ENCODE measurements around the gene COL11A1.

DNA sequence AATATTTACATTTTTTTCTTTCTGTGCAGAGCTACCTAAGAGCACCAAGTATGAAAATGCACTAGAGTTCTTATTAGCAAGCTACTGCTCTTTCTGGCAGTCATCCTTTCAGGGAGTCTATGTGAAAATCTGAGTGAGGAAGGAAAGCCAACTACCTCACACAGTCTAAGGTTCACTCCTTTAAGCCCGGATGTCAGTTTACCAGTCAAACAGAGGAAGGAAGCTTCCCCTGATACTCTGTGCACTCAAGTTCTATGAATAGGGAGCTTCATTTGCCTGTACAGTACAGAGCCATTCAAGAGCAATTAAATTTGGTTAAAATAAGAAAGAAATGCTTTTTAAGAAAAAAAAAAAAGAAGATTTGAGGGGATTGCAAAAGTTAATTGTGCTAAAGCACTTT, 6.9 kb downstream of the COL11A1 start:
- TF ChIP-seq, protein P1, sequence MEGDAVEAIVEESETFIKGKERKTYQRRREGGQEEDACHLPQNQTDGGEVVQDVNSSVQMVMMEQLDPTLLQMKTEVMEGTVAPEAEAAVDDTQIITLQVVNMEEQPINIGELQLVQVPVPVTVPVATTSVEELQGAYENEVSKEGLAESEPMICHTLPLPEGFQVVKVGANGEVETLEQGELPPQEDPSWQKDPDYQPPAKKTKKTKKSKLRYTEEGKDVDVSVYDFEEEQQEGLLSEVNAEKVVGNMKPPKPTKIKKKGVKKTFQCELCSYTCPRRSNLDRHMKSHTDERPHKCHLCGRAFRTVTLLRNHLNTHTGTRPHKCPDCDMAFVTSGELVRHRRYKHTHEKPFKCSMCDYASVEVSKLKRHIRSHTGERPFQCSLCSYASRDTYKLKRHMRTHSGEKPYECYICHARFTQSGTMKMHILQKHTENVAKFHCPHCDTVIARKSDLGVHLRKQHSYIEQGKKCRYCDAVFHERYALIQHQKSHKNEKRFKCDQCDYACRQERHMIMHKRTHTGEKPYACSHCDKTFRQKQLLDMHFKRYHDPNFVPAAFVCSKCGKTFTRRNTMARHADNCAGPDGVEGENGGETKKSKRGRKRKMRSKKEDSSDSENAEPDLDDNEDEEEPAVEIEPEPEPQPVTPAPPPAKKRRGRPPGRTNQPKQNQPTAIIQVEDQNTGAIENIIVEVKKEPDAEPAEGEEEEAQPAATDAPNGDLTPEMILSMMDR (IDR thresholded peaks at IDR 0.05; ENCODE audit: low read depth, low read length, poor library complexity, severe bottlenecking), result no peak
- no peak for TF ChIP-seq EZH2phosphoT487 (IDR thresholded peaks at IDR 0.05; ENCODE audit: borderline replicate concordance, low read length)

All from DOHH2 (cell line).